ENCODE data around the gene CXCL13. TPM values are rescaled to one million over a fixed set of nuclear protein-coding genes. Genes with fewer than 3 reads are reported as not detected.

The CXCL13 gene
- total and polyA plus RNA-seq, 4 donors = 1.2 to 4.0 (median 2.8) TPM; not detected in 1

GRCh38 chr4:77564231-77564630 is 41.4 kb upstream of the CXCL13 start:
- H3K4me1 ChIP-seq (ENCODE audit: control insufficient read depth in 4 of 4, insufficient read depth in 4 of 4, low read length in 3 of 4) = peaks cover 7 to 32% (median 16%) of the 10 kb centered on the region in 4 donors
- H3K27ac ChIP-seq (ENCODE audit: low read depth in 1 of 2, low read length in 2 of 2) = peak overlapping the region; percentile 63 to 72
- no peak for DNase-seq (ENCODE audit: low spot score)

More at GRCh38 chr4:77564231-77564630, 41.4 kb upstream of the CXCL13 start:
- H3K4me3 ChIP-seq (ENCODE audit: low read depth in 1 of 3, low read length in 3 of 3) = no peak overlapping the region
- peak overlapping the region in 1 of 2 donors; percentile 57 for H3K9ac ChIP-seq (ENCODE audit: low read depth in 1 of 2, low read length in 2 of 2)
- no peaks in the 10 kb centered on the region for H3K9me3 ChIP-seq (ENCODE audit: control insufficient read depth in 4 of 4, low read length in 3 of 4)
- H3K36me3 ChIP-seq (ENCODE audit: control insufficient read depth in 4 of 4, insufficient read depth in 3 of 4, low read depth in 1 of 4, low read length in 3 of 4) = no peaks in the 10 kb centered on the region
- no peaks in the 10 kb centered on the region for H3K27me3 ChIP-seq (ENCODE audit: control insufficient read depth in 4 of 4, insufficient read depth in 4 of 4, low read length in 3 of 4)
- TF ChIP-seq FOXA2 (IDR thresholded peaks at IDR 0.05) = peak; percentile 94
- TF ChIP-seq RAD21 (IDR thresholded peaks at IDR 0.05) = peak; percentile 52 to 54
- no peak for TF ChIP-seq TAF1 (conservative IDR thresholded peaks at IDR 0.05)
- TF ChIP-seq, protein P1, sequence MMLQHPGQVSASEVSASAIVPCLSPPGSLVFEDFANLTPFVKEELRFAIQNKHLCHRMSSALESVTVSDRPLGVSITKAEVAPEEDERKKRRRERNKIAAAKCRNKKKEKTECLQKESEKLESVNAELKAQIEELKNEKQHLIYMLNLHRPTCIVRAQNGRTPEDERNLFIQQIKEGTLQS (IDR thresholded peaks at IDR 0.05) = peak; percentile 37
- peak; percentile 65 to 77 for TF ChIP-seq JUND (IDR thresholded peaks at IDR 0.05)
- peak; percentile 98 for TF ChIP-seq SP1 (IDR thresholded peaks at IDR 0.05)
- TF ChIP-seq RXRA (IDR thresholded peaks at IDR 0.05) = peak; percentile 90 to 96
- TF ChIP-seq, protein P2, sequence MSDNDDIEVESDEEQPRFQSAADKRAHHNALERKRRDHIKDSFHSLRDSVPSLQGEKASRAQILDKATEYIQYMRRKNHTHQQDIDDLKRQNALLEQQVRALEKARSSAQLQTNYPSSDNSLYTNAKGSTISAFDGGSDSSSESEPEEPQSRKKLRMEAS (IDR thresholded peaks at IDR 0.05) = peak; percentile 81
- peak; percentile 88 for TF ChIP-seq ZBTB33 (IDR thresholded peaks at IDR 0.05)
- peak; percentile 71 for TF ChIP-seq FOXA1 (IDR thresholded peaks at IDR 0.05)
- TF ChIP-seq NR2F2 (IDR thresholded peaks at IDR 0.05) = peak; percentile 89
- TF ChIP-seq HNF4G (IDR thresholded peaks at IDR 0.05) = no peak
- TF ChIP-seq, protein P3, sequence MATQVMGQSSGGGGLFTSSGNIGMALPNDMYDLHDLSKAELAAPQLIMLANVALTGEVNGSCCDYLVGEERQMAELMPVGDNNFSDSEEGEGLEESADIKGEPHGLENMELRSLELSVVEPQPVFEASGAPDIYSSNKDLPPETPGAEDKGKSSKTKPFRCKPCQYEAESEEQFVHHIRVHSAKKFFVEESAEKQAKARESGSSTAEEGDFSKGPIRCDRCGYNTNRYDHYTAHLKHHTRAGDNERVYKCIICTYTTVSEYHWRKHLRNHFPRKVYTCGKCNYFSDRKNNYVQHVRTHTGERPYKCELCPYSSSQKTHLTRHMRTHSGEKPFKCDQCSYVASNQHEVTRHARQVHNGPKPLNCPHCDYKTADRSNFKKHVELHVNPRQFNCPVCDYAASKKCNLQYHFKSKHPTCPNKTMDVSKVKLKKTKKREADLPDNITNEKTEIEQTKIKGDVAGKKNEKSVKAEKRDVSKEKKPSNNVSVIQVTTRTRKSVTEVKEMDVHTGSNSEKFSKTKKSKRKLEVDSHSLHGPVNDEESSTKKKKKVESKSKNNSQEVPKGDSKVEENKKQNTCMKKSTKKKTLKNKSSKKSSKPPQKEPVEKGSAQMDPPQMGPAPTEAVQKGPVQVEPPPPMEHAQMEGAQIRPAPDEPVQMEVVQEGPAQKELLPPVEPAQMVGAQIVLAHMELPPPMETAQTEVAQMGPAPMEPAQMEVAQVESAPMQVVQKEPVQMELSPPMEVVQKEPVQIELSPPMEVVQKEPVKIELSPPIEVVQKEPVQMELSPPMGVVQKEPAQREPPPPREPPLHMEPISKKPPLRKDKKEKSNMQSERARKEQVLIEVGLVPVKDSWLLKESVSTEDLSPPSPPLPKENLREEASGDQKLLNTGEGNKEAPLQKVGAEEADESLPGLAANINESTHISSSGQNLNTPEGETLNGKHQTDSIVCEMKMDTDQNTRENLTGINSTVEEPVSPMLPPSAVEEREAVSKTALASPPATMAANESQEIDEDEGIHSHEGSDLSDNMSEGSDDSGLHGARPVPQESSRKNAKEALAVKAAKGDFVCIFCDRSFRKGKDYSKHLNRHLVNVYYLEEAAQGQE (IDR thresholded peaks at IDR 0.05) = peak; percentile 72
- peak; percentile 83 for TF ChIP-seq YY1 (IDR thresholded peaks at IDR 0.05)
- TF ChIP-seq HNF4A (conservative IDR thresholded peaks at IDR 0.05) = peak; percentile 63 to 81
- TF ChIP-seq EGR1 (IDR thresholded peaks at IDR 0.05; ENCODE audit: low read depth in 2 of 2) = peak; percentile 83 to 95
- no peak for TF ChIP-seq GABPA (IDR thresholded peaks at IDR 0.05 in 1 of 2, conservative IDR thresholded peaks at IDR 0.05 in 1 of 2)
- TF ChIP-seq CTCF (IDR thresholded peaks at IDR 0.05; ENCODE audit: low read depth, low read length, missing input control) = no peak
- WGBS = 12% methylated on average over 2 of the region's 2 CpGs
